ENCODE data around the gene RBM20. TPM values are rescaled to one million over a fixed set of nuclear protein-coding genes. Genes with fewer than 3 reads are reported as not detected.

Gene RBM20
- total and polyA plus RNA-seq, 10 of the 15 experiments (the other 5 are each of a cell fraction or from before 2014, with no cell fraction given), result 0.04 to 0.26 (median 0.15) TPM

- TF ChIP-seq FOXM1 (IDR thresholded peaks at IDR 0.05; ENCODE audit: low read depth, low read length), result no peak
- no peak for TF ChIP-seq SPI1 (IDR thresholded peaks at IDR 0.05; ENCODE audit: borderline replicate concordance, insufficient read depth, low read depth, low read length)
- TF ChIP-seq MYB (IDR thresholded peaks at IDR 0.05; ENCODE audit: borderline replicate concordance, low read depth, low read length), result no peak
- no peak for TF ChIP-seq EP300 (IDR thresholded peaks at IDR 0.05; ENCODE audit: borderline replicate concordance in 1 of 2, control insufficient read depth in 1 of 2, low read depth in 2 of 2, low read length in 2 of 2)
- no peak for TF ChIP-seq PRDM15 (CRISPR knock-in tag; IDR thresholded peaks at IDR 0.05)
- no peak for TF ChIP-seq HDAC6 (IDR thresholded peaks at IDR 0.05; ENCODE audit: unreplicated experiment)
These were observed 12.5 kb downstream of the RBM20 start (continued) for GRCh38 chr10:110656612-110657011.

GRCh38 chr10:110657973-110658691 lies 14.0 kb downstream of the RBM20 start:
- ATAC-seq, result no peak
- H3K9ac ChIP-seq (ENCODE audit: control insufficient read depth, insufficient read depth, low read length), result no peak overlapping the region
- H3K36me3 ChIP-seq (ENCODE audit: control insufficient read depth in 2 of 2, insufficient read depth in 2 of 2, low read length in 1 of 2), result no peaks in the 10 kb centered on the region
- no peaks in the 10 kb centered on the region for H4K20me1 ChIP-seq (ENCODE audit: control insufficient read depth, insufficient read depth)
- no peak overlapping the region for H2AFZ ChIP-seq (ENCODE audit: control insufficient read depth, low read depth, low read length)
- in situ Hi-C loops (cut with MboI) (no loop called here), intact Hi-C loops (cut with micrococcal nuclease; ENCODE audit: unreplicated experiment) (loop anchor here (10.0 kb wide), 1 partner anchor 57 kb away; no protein-coding TSS in a partner anchor)
- no TSS peak for BruUV-seq (replicated peaks)
- no peaks in the 10 kb centered on the region; the same call in 2 of the 3 replicates for H3K9me3 ChIP-seq (replicated peaks; ENCODE audit: control insufficient read depth, insufficient read depth, low read length)
- WGBS (ENCODE audit: insufficient coverage, insufficient replicate concordance, low lambda C conversion rate, missing lambda C conversion rate), result 57% methylated on average over 11 of the region's 11 CpGs
- no peak overlapping the region for H3K4me2 ChIP-seq (ENCODE audit: control insufficient read depth, insufficient read depth)
- peaks cover 3% of the 10 kb centered on the region for H3K4me1 ChIP-seq (ENCODE audit: control insufficient read depth, insufficient read depth, low read length)
- no peak for DNase-seq (ENCODE audit: low read depth, low spot score)
- CTCF ChIA-PET, result interaction anchor here (0.6 to 2.4 kb wide), 4 partner anchors 14 to 125 kb away, joined by 3 to 13 read pairs (median 3); no protein-coding TSS in a partner anchor
- POLR2A ChIA-PET, result interaction anchor here (0.8 kb wide), 1 partner anchor 42 kb away, joined by 3 read pairs; no protein-coding TSS in a partner anchor
- no peak overlapping the region for H3K27ac ChIP-seq (ENCODE audit: control insufficient read depth, insufficient read depth)
- no peaks in the 10 kb centered on the region for H3K27me3 ChIP-seq (replicated peaks in 1 of 2; ENCODE audit: control insufficient read depth in 2 of 2, insufficient read depth in 2 of 2, low read length in 1 of 2)
- no peaks in the 10 kb centered on the region for H3K79me2 ChIP-seq (ENCODE audit: control insufficient read depth, insufficient read depth, low read length)
- RAD21 ChIA-PET (ENCODE audit: unreplicated experiment), result no interaction called here
- H3K4me3 ChIP-seq, result no peak overlapping the region
- FAIRE-seq, result no peak
- SMC1A ChIA-PET (ENCODE audit: uncharacterized antibody, unreplicated experiment), result interaction anchor here (0.6 to 1.2 kb wide), 4 partner anchors 9 to 46 kb away, joined by 3 to 4 read pairs (median 3); no protein-coding TSS in a partner anchor
- TF ChIP-seq ZNF24 (IDR thresholded peaks at IDR 0.05), result no peak
- TF ChIP-seq HDAC6 (IDR thresholded peaks at IDR 0.05; ENCODE audit: unreplicated experiment), result no peak
- TF ChIP-seq IRF4 (IDR thresholded peaks at IDR 0.05; ENCODE audit: low read depth, low read length), result no peak
- TF ChIP-seq RAD51 (IDR thresholded peaks at IDR 0.05), result no peak
- TF ChIP-seq ATF3 (IDR thresholded peaks at IDR 0.05; ENCODE audit: borderline replicate concordance, extremely low read depth, low read depth, low read length), result no peak
- TF ChIP-seq CHD1 (IDR thresholded peaks at IDR 0.05; ENCODE audit: low read depth, low read length), result no peak
- no peak for TF ChIP-seq ATF7 (IDR thresholded peaks at IDR 0.05; ENCODE audit: low read depth)
- no peak for TF ChIP-seq CBX5 (IDR thresholded peaks at IDR 0.05; ENCODE audit: low read depth)
- no peak for TF ChIP-seq PML (IDR thresholded peaks at IDR 0.05; ENCODE audit: low read length)
- TF ChIP-seq SKIL (IDR thresholded peaks at IDR 0.05; ENCODE audit: low read depth, poor library complexity, severe bottlenecking), result no peak

Data from GM12878 (cell line).